ENCODE measurements around the gene EIF3A.

Gene EIF3A

GRCh38 chr10:119022846-119023552 is 57.6 kb downstream of the EIF3A start:
- Mint-ChIP-seq H3K27me3 (peaks cover 3% of the 10 kb centered on the region), H3K9me3 (no peaks in the 10 kb centered on the region), H3K4me3 (no peak overlapping the region), H3K27ac (no peak overlapping the region), H3K4me1 (ENCODE audit: low read depth) (peaks cover 3% of the 10 kb centered on the region), H3K36me3 (ENCODE audit: low read depth) (no peaks in the 10 kb centered on the region)
- DNase-seq, result no peak

- no peaks in the 10 kb centered on the region for H3K36me3 Mint-ChIP-seq (ENCODE audit: low read depth)
- no peak for DNase-seq
- no peaks in the 10 kb centered on the region for H3K9me3 Mint-ChIP-seq
- H3K27ac Mint-ChIP-seq, result no peak overlapping the region
- H3K4me1 Mint-ChIP-seq (ENCODE audit: low read depth), result peaks cover 3% of the 10 kb centered on the region
- peaks cover 3% of the 10 kb centered on the region for H3K27me3 Mint-ChIP-seq
- H3K4me3 Mint-ChIP-seq, result no peak overlapping the region
These were observed 60.0 kb downstream of the EIF3A start for GRCh38 chr10:119020627-119020946.

GRCh38 chr10:119007211-119007574 is 73.4 kb downstream of the EIF3A start:
- no peaks in the 10 kb centered on the region for H3K36me3 Mint-ChIP-seq (ENCODE audit: low read depth)
- no peaks in the 10 kb centered on the region for H3K4me1 Mint-ChIP-seq (ENCODE audit: low read depth)
- H3K27me3 Mint-ChIP-seq, result peaks cover 14% of the 10 kb centered on the region
- H3K27ac Mint-ChIP-seq, result no peak overlapping the region
- no peak for DNase-seq
- no peak overlapping the region for H3K4me3 Mint-ChIP-seq
- H3K9me3 Mint-ChIP-seq, result no peaks in the 10 kb centered on the region

GRCh38 chr10:119006451-119007210 is 74.0 kb downstream of the EIF3A start:
- Mint-ChIP-seq H3K4me1 (ENCODE audit: low read depth) (no peaks in the 10 kb centered on the region), H3K9me3 (no peaks in the 10 kb centered on the region), H3K27ac (no peak overlapping the region), H3K36me3 (ENCODE audit: low read depth) (no peaks in the 10 kb centered on the region), H3K4me3 (no peak overlapping the region), H3K27me3 (peaks cover 18% of the 10 kb centered on the region)
- DNase-seq, result no peak

GRCh38 chr10:119005362-119006043 is 75.1 kb downstream of the EIF3A start:
- Mint-ChIP-seq H3K27ac (no peak overlapping the region), H3K9me3 (no peaks in the 10 kb centered on the region), H3K4me3 (no peak overlapping the region), H3K4me1 (ENCODE audit: low read depth) (no peaks in the 10 kb centered on the region), H3K36me3 (ENCODE audit: low read depth) (no peaks in the 10 kb centered on the region), H3K27me3 (peaks cover 21% of the 10 kb centered on the region)
- DNase-seq, result no peak

- DNase-seq, result no peak
- Mint-ChIP-seq H3K4me1 (ENCODE audit: low read depth) (no peaks in the 10 kb centered on the region), H3K27ac (no peak overlapping the region), H3K27me3 (peaks cover 20% of the 10 kb centered on the region), H3K4me3 (no peak overlapping the region), H3K36me3 (ENCODE audit: low read depth) (no peaks in the 10 kb centered on the region), H3K9me3 (no peaks in the 10 kb centered on the region)
These were observed 76.9 kb downstream of the EIF3A start for GRCh38 chr10:119003572-119004289.

- Mint-ChIP-seq H3K36me3 (ENCODE audit: low read depth) (no peaks in the 10 kb centered on the region), H3K4me1 (ENCODE audit: low read depth) (no peaks in the 10 kb centered on the region), H3K27me3 (peaks cover 21% of the 10 kb centered on the region), H3K27ac (no peak overlapping the region), H3K9me3 (no peaks in the 10 kb centered on the region), H3K4me3 (no peak overlapping the region)
- DNase-seq, result no peak
These were observed 78.7 kb downstream of the EIF3A start for GRCh38 chr10:119001717-119002500.

- no peaks in the 10 kb centered on the region for H3K9me3 Mint-ChIP-seq
- H3K4me1 Mint-ChIP-seq (ENCODE audit: low read depth), result no peaks in the 10 kb centered on the region
- peaks cover 18% of the 10 kb centered on the region for H3K27me3 Mint-ChIP-seq
- DNase-seq, result no peak
- H3K36me3 Mint-ChIP-seq (ENCODE audit: low read depth), result no peaks in the 10 kb centered on the region
- no peak overlapping the region for H3K4me3 Mint-ChIP-seq
- H3K27ac Mint-ChIP-seq, result no peak overlapping the region
These were observed 82.4 kb downstream of the EIF3A start for GRCh38 chr10:118998183-118998582.

- peaks cover 17% of the 10 kb centered on the region for H3K27me3 Mint-ChIP-seq
- no peaks in the 10 kb centered on the region for H3K9me3 Mint-ChIP-seq
- H3K27ac Mint-ChIP-seq, result no peak overlapping the region
- no peak overlapping the region for H3K4me3 Mint-ChIP-seq
- no peaks in the 10 kb centered on the region for H3K36me3 Mint-ChIP-seq (ENCODE audit: low read depth)
- DNase-seq, result no peak
- no peaks in the 10 kb centered on the region for H3K4me1 Mint-ChIP-seq (ENCODE audit: low read depth)
These were observed 83.2 kb downstream of the EIF3A start for GRCh38 chr10:118997379-118997778.

- H3K9me3 Mint-ChIP-seq, result no peaks in the 10 kb centered on the region
- no peaks in the 10 kb centered on the region for H3K36me3 Mint-ChIP-seq (ENCODE audit: low read depth)
- no peak for DNase-seq
- H3K4me3 Mint-ChIP-seq, result no peak overlapping the region
- peaks cover 9% of the 10 kb centered on the region for H3K27me3 Mint-ChIP-seq
- H3K4me1 Mint-ChIP-seq (ENCODE audit: low read depth), result no peaks in the 10 kb centered on the region
- no peak overlapping the region for H3K27ac Mint-ChIP-seq
These were observed 84.9 kb downstream of the EIF3A start for GRCh38 chr10:118995739-118996138.

- H3K4me1 Mint-ChIP-seq (ENCODE audit: low read depth), result no peaks in the 10 kb centered on the region
- no peaks in the 10 kb centered on the region for H3K36me3 Mint-ChIP-seq (ENCODE audit: low read depth)
- H3K4me3 Mint-ChIP-seq, result no peak overlapping the region
- DNase-seq, result no peak
- H3K27me3 Mint-ChIP-seq, result peaks cover 8% of the 10 kb centered on the region
- no peak overlapping the region for H3K27ac Mint-ChIP-seq
- H3K9me3 Mint-ChIP-seq, result no peaks in the 10 kb centered on the region
These were observed 86.3 kb downstream of the EIF3A start for GRCh38 chr10:118994321-118994720.

- Mint-ChIP-seq H3K36me3 (ENCODE audit: low read depth) (no peaks in the 10 kb centered on the region), H3K4me1 (ENCODE audit: low read depth) (no peaks in the 10 kb centered on the region), H3K27ac (no peak overlapping the region), H3K27me3 (peaks cover 3% of the 10 kb centered on the region), H3K4me3 (no peak overlapping the region), H3K9me3 (peaks cover 2% of the 10 kb centered on the region)
- DNase-seq, result no peak
These were observed 87.4 kb downstream of the EIF3A start for GRCh38 chr10:118993214-118993613.

GRCh38 chr10:118992496-118992895 is 88.1 kb downstream of the EIF3A start:
- no peaks in the 10 kb centered on the region for H3K36me3 Mint-ChIP-seq (ENCODE audit: low read depth)
- H3K27me3 Mint-ChIP-seq, result peaks cover 6% of the 10 kb centered on the region
- no peak for DNase-seq
- H3K4me1 Mint-ChIP-seq (ENCODE audit: low read depth), result peaks cover 4% of the 10 kb centered on the region
- no peak overlapping the region for H3K27ac Mint-ChIP-seq
- H3K4me3 Mint-ChIP-seq, result no peak overlapping the region
- peaks cover 2% of the 10 kb centered on the region for H3K9me3 Mint-ChIP-seq

GRCh38 chr10:118990326-118990725 is 90.3 kb downstream of the EIF3A start:
- Mint-ChIP-seq H3K27ac (no peak overlapping the region), H3K9me3 (peaks cover 5% of the 10 kb centered on the region), H3K4me1 (ENCODE audit: low read depth) (peaks cover 11% of the 10 kb centered on the region), H3K27me3 (peaks cover 6% of the 10 kb centered on the region), H3K36me3 (ENCODE audit: low read depth) (peaks cover 4% of the 10 kb centered on the region), H3K4me3 (no peak overlapping the region)
- DNase-seq, result no peak

All from activated T-cell treated with anti-CD3 and anti-CD28 coated beads, Interleukin-2, amount 50 U/mL, for 24 hours (primary cell).